ENCODE measurements around the gene APOA4. TPM values are rescaled to one million over a fixed set of nuclear protein-coding genes. Genes with fewer than 3 reads are reported as not detected.

The APOA4 gene
- not detected in 2 replicates for total RNA-seq

DNA sequence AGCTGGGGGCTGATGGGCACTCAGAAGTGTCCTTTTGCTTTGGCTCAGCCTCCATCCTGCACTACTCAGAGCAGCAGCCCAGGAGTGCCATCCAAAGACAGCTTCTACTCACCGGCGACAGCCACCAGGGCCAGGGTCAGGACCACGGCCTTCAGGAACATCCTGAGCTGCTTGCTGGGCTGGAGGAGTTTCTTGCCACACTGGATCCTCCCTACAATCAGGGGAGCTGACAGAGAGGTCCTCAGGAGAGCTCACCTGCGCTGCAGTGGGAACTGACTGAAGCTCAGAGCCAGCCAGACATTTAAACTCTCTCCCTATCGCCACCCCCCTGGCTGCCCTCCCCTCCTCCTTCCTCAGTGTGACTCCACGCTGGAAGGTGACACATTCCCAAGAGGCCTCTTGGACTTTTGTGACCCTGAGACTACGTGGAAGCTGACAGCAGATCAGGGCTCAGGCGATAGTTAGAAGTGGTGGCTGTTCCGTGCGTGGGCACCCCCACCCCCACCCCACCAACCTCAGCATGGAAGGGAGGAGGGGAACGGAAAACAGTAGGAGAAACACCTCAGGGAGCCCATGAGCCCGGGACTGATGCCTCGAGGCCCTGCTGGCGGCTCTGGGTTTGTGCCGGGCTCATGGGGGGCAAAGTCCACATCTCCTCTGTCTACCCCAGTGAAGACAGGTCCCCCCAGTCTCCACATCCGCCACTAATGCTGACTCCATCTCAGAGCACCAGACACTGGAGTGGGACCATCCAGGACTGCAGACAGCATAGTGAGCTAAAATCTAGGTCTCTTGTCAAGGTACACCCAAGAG is at the start of gene APOA4:
TSS of gene APOA4 (minus strand) at position 274 of the 813 bp plus-strand sequence. CDS start at position 161, 113 bp downstream.
- DNase-seq (ENCODE audit: low read depth), result no peak

DNA sequence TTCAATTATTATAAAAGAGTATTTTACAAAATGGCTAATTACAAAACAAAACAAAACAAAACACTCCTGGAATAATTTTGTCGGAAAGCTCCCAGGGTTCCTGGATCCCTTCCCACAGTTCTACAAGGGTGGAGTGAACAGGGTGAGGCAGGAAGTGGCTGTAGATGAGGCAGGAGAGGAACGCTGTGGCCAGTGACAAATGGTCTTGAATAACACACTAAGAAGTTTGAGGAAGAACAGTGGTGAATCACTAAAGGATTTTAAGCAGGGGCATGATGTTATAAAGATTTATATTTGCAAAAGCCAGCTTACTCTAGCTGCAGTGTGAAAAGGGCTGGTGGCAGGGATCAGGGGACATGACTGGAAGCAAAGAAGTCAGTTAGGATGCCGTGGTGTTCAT is 48.1 kb upstream of the APOA4 start:
- peak; percentile 73 for DNase-seq (ENCODE audit: low read depth)

DNA sequence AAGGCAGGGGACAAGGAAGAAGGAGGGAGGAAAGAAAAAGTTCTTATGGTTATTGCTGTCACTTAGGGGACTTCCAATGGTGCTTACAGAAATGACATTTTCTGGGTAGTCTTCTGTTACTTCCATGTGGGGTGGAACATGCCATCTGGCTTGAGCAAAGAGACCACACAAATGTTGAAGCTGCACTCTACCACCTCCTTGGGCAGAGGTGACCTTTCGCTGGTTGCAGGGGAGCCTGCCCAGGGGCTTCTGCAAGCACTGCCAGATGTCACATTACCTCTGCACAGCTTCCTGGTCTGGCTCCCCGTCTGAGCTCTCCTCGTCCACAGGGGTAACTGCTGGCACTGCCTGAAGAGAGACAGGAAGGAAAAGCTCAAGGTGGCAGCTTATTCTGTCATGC is 47.0 kb upstream of the APOA4 start:
- DNase-seq (ENCODE audit: low read depth), result no peak

- DNase-seq (ENCODE audit: low read depth), result no peak
These were observed 46.5 kb upstream of the APOA4 start for GRCh38 chr11:116869610-116870009.

GRCh38 chr11:116868066-116868465 is 45.0 kb upstream of the APOA4 start:
- no peak for DNase-seq (ENCODE audit: low read depth)

DNA sequence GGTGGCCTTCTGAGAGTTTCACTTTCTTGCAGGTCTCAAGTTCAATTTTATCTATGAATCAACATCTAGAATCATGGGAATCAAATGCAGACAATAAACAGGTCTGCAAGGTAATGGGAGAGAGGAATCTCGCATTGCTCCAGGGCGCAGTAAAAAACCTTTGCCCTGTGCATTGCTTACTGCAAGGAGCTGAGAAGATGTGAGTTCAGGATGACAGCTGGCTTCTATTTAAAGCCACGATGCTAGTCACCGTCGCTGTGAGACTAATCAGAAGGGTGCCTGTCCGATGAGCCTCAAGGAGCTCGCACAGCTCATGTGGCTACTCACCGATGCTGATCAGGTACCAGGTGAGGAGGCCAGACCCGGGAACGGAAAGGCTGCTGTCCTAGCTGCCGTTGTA is 44.5 kb upstream of the APOA4 start:
- DNase-seq (ENCODE audit: low read depth), result no peak

- DNase-seq (ENCODE audit: low read depth), result no peak
These were observed 43.8 kb upstream of the APOA4 start for GRCh38 chr11:116866804-116867455.

GRCh38 chr11:116865696-116866095 is 42.6 kb upstream of the APOA4 start:
- no peak for DNase-seq (ENCODE audit: low read depth)

DNA sequence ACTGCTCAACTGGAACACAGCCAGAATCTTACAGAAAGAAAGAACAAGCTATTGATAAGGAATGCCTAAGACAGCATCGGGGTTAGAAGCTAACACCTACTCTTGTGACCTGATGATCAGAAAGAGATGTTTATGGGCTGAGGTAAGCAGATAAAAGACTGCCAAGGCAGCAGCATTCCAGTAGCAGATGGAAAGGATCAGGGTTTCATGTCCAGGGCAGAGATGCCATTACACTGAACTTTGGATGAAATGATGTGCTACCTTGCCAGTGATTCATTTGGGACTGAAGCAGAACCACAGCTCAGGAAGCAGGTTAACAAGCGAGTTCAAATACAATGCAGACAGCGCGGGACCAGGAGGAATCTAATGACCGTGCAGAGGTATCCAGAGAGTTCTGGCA is 41.4 kb upstream of the APOA4 start:
- DNase-seq (ENCODE audit: low read depth), result no peak

DNA sequence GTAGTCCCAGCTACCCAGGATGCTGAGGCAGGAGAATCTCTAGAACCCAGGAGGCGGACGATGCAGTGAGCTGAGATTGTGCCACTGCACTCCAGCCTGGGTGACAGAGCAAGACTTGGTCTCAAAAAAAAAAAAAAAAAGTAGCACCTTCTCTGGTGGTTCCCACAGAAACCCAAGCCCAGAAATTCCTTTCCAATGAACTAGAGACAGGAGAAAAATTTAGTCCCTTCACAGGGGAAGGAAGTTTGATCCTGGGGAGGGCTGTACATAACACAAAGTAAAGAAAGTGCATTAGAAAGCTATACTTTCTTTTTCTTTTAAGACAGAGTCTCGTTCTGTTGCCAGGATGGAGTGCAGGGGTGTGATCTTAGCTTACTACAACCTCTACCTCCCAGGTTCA is 39.8 kb upstream of the APOA4 start:
- DNase-seq (ENCODE audit: low read depth), result no peak

- DNase-seq (ENCODE audit: low read depth), result no peak
These were observed 39.1 kb upstream of the APOA4 start for GRCh38 chr11:116862185-116862584.

DNA sequence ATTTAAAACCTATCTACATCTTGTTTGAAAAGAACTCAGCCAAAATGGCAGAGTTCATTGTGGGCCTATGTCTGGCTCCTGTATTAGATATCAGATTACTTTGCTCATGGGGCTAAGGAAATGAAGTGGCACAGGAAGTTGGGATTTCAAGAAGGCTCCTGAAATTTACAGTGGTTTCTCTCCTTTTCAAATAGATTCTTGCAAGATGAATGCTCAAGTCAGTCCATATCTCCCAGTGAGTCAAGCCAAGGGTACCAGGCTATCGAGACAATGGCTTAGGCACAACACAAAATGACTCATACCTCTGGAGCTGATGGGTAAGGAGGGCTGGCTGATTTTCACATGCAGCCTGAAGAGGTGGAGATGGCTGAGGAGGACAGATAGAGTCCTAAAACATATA is 38.4 kb upstream of the APOA4 start:
- DNase-seq (ENCODE audit: low read depth), result peak; percentile 84

- DNase-seq (ENCODE audit: low read depth), result no peak
These were observed 37.2 kb upstream of the APOA4 start for GRCh38 chr11:116860303-116860702.

- no peak for DNase-seq (ENCODE audit: low read depth)
These were observed 36.1 kb upstream of the APOA4 start for GRCh38 chr11:116859175-116859574.

DNA sequence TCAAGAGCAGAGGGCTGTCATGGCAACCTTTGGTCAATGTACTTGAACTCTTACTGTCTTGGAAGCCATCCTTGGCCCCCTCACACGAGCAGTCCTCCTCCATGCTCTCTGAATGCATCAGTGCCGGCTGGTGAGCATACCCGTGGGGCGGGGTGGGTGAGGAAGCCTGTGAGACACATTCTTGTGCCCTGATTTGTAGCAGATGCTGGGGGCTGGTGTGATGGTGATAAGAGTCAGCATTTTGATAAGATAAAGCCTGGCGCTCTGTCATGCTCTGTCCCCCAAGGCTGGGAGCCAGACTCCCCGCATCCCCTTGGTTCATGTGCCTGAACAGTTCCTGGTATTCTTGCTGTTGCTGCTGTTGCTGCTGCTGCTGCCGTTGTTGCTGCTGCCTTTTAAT is 34.8 kb upstream of the APOA4 start:
- DNase-seq (ENCODE audit: low read depth), result no peak

GRCh38 chr11:116857316-116857715 is 34.2 kb upstream of the APOA4 start:
- no peak for DNase-seq (ENCODE audit: low read depth)

DNA sequence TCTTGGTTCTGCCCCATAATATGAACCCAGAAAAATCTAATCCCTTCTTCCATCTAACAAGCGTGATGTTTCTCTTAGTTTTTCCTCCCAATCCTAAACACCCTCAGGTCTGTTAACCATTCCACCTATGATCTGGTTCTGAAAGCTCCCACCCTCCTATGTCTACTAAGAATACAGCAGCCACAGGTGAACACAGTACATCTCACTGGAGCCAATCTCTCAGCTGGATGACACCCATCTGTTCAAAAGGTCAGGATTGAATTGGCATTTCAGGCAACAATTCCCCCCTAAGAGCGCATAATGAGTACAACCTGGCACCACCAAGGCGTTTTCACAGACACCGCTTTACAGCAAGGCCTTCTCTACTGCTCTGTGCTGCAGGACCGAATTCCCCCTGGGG is 33.3 kb upstream of the APOA4 start:
- DNase-seq (ENCODE audit: low read depth), result no peak

DNA sequence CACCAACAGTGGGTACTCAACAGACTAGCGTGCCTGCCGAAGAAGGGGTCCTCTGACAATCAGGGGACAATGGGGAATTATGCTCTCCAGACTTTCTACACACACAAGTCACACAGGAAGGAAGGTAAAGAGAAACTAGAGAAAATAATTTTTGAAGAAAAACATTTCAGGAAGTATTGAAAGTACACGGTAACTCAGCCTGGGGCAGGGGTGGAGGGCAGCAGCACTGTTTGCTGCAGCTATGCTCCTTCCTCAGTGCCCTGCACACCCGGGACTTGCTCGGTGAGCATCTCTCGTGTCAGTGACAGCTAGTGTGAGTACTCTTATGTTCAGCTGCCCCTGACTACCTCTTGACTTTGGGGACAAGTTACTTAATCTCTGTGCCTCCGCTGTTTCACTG is 32.3 kb upstream of the APOA4 start:
- DNase-seq (ENCODE audit: low read depth), result no peak

DNA sequence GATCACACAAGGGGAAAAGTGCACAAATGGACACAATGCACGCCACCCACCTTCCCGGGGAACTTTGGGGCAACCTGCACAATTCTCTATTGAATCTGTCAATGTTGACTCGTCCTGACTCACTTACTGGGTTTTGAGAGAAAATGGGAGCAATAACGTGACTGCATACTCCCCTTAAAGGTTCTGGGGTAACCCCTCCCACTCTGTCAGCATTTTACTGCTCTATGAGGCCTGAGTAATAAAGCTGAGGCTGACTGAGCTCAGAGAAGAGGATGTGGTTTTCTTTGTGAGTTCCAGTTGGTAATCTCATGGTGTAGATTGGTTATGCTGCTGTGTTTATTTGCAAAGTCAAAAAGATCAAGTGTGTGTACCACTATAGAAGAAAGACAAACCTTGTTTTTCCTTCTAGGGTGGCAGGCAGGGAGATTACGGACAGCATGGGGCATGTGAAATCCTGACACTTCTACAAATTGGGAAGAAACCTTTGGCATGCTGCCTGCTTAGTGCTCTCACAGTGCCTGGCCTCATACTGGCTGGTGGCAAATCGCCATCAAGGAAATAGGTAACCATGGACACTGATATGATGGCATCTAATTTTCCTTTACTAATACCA is 30.5 kb upstream of the APOA4 start:
- DNase-seq (ENCODE audit: low read depth), result peak; percentile 96

DNA sequence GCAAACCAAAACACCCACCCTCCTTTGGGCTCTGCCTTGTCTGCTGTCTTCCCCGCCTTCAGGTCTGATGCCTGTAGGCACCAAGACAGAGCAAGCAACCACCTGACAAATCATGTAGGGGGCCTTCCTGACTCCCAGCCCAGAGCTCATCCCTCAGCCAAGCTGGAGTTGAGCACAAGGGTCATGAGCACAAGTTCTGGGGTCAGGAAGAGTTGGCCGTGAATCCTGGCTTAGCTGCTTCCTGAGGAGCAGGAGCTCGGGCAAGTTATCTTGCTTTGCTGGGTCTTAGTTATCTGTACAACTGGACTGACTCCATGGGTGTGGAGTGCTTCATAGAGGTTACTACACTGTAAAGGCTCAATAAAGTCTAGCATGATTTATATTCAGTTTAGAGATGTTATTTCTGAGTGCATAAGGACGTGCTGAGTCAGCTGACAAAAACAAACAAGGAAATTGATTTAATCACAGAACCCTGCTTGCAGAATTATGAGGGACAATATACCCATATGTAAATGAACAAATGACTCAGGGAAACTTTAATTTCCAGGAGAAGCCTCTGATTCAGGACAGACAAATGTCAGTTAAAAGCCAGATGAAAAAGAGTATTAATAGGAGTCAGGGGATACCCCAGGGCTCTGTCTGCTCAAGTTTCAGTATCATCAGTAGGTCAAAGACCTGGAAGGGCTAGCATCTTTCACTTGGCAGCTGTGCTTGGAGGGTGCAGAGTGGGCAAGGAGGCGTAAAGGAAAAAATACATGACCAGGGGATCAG is 29.3 kb upstream of the APOA4 start:
- peak; percentile 59 for DNase-seq (ENCODE audit: low read depth)

DNA sequence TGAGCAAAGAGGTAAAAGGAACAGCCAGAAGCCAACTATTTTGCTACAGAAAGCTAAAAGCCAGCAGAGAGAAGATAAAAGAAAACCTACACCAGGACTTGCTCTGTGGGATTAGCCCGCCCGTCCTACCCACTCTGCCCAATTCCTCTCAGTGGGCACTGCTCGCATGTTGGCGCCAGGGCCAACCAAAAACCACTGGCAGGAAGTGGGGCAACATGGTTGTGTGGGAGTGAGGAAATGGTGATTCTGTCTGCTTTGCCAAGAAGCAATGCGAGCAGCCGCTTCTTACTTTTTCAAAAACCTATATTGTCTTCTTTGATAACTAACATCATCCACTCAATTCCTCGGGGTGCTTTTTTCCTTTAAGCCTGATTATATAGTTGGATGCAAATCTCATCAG is 28.5 kb upstream of the APOA4 start:
- peak; percentile 16 for DNase-seq (ENCODE audit: low read depth)

DNA sequence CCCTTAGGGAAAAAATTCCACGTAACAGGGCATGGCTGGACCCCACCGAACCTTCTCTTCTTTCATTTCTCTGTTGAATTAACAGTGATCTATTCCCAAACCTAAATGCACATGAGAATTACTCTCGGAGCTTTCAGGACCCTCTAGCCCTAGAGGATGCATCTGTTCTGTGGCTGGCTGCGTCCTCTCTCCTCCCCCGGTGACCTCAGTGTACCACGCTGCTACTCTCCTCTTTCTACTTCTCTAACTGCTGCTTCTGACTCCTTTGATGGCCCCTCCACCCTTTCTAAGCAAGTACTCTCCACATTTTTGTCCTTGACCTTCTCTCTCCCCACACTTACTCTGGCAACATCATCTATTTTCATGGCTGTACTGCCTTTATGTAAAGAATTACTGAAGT is 26.4 kb upstream of the APOA4 start:
- no peak for DNase-seq (ENCODE audit: low read depth)
